HepG2 (cell line): ENCODE results near the gene PTGR3. TPM values are rescaled to one million over a fixed set of nuclear protein-coding genes. Genes with fewer than 3 reads are reported as not detected.

Experiments
- ATAC-seq: fragments of 200-7000 bp; cut with Tn5 transposase; 3 replicates; pipeline ENCODE4 v1.9.1; 2020; ENCODE audit warnings: mild to moderate bottlenecking, moderate library complexity
- BruUV-seq: library from RNA; stranded (reverse); fragments of 400-500 nt; replicated peaks from 2 replicates; lab custom pipeline; 2021; lab: Mats Ljungman, UMichigan
- CTCF ChIA-PET: fragments of 300-600 bp; formaldehyde crosslinking; extraction: SDS; loops from one replicate; lab custom pipeline; 2021; ENCODE audit warnings: low total read pairs, inconsistent platforms, low intra/inter-chr PET ratio; lab: Yijun Ruan, JAX
- POLR2A ChIA-PET: fragments of 350-600 bp; sonication (Branson Sonifier 250); formaldehyde crosslinking; loops from one replicate; lab custom pipeline; 2020; ENCODE audit warnings: antibody characterized with exemption, inconsistent platforms; lab: Yijun Ruan, JAX
- DNase-seq: peaks from one replicate; pipeline ENCODE4 v3.0.0-alpha.2; 2015; ENCODE audit warnings: low spot score
- FAIRE-seq: peaks from 3 replicates; lab custom pipeline; 2011; peaks lifted over from hg19 to GRCh38; lab: Jason Lieb, UNC
- H2AFZ ChIP-seq: one replicate; pipeline ENCODE4 v1.6.1; 2011; ENCODE audit warnings: low read length, inconsistent platforms
- H3K27ac ChIP-seq: fragments of 300-600 bp; 3 replicates; pipeline ENCODE4 v1.8.0; 2011; ENCODE audit warnings: mixed run types, mild to moderate bottlenecking, mixed read lengths, low read length, inconsistent platforms; ENCODE audit not compliant: insufficient read depth; ENCODE audit errors: extremely low read length
- H3K27me3 ChIP-seq, 2 experiments: fragments of 200-600 bp in 1 of 2; 2 replicates in 1 of 2; 3 replicates in 1 of 2; pipeline versions ENCODE4 v1.6.0 to v1.8.0; 2011; ENCODE audit warnings: low read length in 2 of 2, mild to moderate bottlenecking in 2 of 2, moderate library complexity in 2 of 2, inconsistent platforms in 1 of 2; ENCODE audit not compliant: insufficient read depth in 2 of 2, control insufficient read depth in 1 of 2
- H3K36me3 ChIP-seq, 2 experiments: fragments of 200-600 bp in 1 of 2; replicated peaks in 1 of 2; 2 replicates in 1 of 2; 3 replicates in 1 of 2; pipeline versions ENCODE4 v1.5.1 to v1.8.0; 2011; ENCODE audit warnings: low read length in 2 of 2, inconsistent platforms in 1 of 2; ENCODE audit not compliant: insufficient read depth in 2 of 2, control insufficient read depth in 1 of 2
- H3K4me1 ChIP-seq: 2 replicates; pipeline ENCODE4 v1.5.1; 2012; ENCODE audit warnings: low read length, inconsistent platforms; ENCODE audit not compliant: insufficient read depth
- H3K4me2 ChIP-seq: 2 replicates; pipeline ENCODE4 v1.6.0; 2011; ENCODE audit warnings: low read depth, low read length, inconsistent platforms
- H3K4me3 ChIP-seq, 3 experiments: fragments of 200-600 bp in 1 of 3; sonication (generic), shearing (Covaris generic) in 1 of 3; replicated peaks in 1 of 3; 2 replicates each; pipeline ENCODE4 v1.5.1; 2011 to 2016; ENCODE audit warnings: low read length in 3 of 3, inconsistent platforms in 2 of 3, low read depth in 2 of 3, mild to moderate bottlenecking in 2 of 3, control low read depth in 1 of 3, mixed read lengths in 1 of 3; ENCODE audit not compliant: insufficient read depth in 1 of 3
- H3K79me2 ChIP-seq: one replicate; pipeline ENCODE4 v1.6.1; 2011; ENCODE audit warnings: low read length, inconsistent platforms; ENCODE audit not compliant: insufficient read depth
- H3K9ac ChIP-seq: 2 replicates; pipeline ENCODE4 v1.6.0; 2011; ENCODE audit warnings: mild to moderate bottlenecking, low read depth, low read length, inconsistent platforms; ENCODE audit not compliant: insufficient read depth
- H3K9me3 ChIP-seq: 2 replicates; pipeline ENCODE4 v1.5.1; 2012; ENCODE audit warnings: mild to moderate bottlenecking, low read length
- H4K20me1 ChIP-seq: 2 replicates; pipeline ENCODE4 v1.6.0; 2011; ENCODE audit warnings: inconsistent platforms, mild to moderate bottlenecking, low read length, moderate library complexity; ENCODE audit not compliant: insufficient read depth
- ASH2L ChIP-seq: fragments of 300-600, 200-600 bp; sonication (generic); IDR thresholded peaks from 2 replicates; pipeline ENCODE4 v1.7.0; 2017; ENCODE audit warnings: low read depth, mild to moderate bottlenecking, moderate library complexity, mixed read lengths, low read length; ENCODE audit not compliant: insufficient read length
- CBX2 ChIP-seq, 2 experiments: fragments of 200-600 bp in 1 of 2; sonication (generic); formaldehyde crosslinking in 1 of 2; IDR thresholded peaks; 2 replicates each; pipeline versions ENCODE4 v1.7.0 to v1.8.1; 2018 to 2022; ENCODE audit warnings: low read depth in 2 of 2, low read length in 1 of 2, mild to moderate bottlenecking in 1 of 2, missing genetic modification reagents in 1 of 2
- ELF1 ChIP-seq: sonication (generic); formaldehyde crosslinking; IDR thresholded peaks from 2 replicates; pipeline ENCODE4 v1.4.0; 2020; ENCODE audit warnings: missing genetic modification reagents
- ERF ChIP-seq: IDR thresholded peaks from 2 replicates; pipeline ENCODE4 v1.6.1; 2018; ENCODE audit warnings: missing biosample characterization, missing genetic modification reagents
- NPAS2 ChIP-seq: sonication (generic); formaldehyde crosslinking; IDR thresholded peaks from 2 replicates; pipeline ENCODE4 v1.8.0; 2022; ENCODE audit warnings: mild to moderate bottlenecking, missing genetic modification reagents, borderline replicate concordance
- PCBP2 ChIP-seq: fragments of 200-400 bp; formaldehyde crosslinking; optimal IDR thresholded peaks from 2 replicates; pipeline ENCODE3; 2018; ENCODE audit warnings: low read length, low read depth; ENCODE audit not compliant: poor library complexity, severe bottlenecking
- SCMH1 ChIP-seq: sonication (generic); formaldehyde crosslinking; IDR thresholded peaks from 2 replicates; pipeline ENCODE4 v1.9.0; 2021; ENCODE audit warnings: missing genetic modification reagents, mild to moderate bottlenecking, borderline replicate concordance
- TFDP2 ChIP-seq: sonication (generic); formaldehyde crosslinking; IDR thresholded peaks from 2 replicates; pipeline ENCODE4 v1.4.0; 2020; ENCODE audit warnings: missing genetic modification reagents
- UBTF ChIP-seq: sonication (generic); formaldehyde crosslinking; IDR thresholded peaks from 2 replicates; pipeline ENCODE4 v1.4.0; 2020; ENCODE audit warnings: mild to moderate bottlenecking, missing genetic modification reagents
- USF2 ChIP-seq, 2 experiments: sonication (generic) in 1 of 2; formaldehyde crosslinking in 1 of 2; IDR thresholded peaks; 2 replicates each; pipeline versions ENCODE4 v1.5.1 to v1.6.1; 2011 to 2020; ENCODE audit warnings: borderline replicate concordance in 1 of 2, low read depth in 1 of 2, low read length in 1 of 2, mild to moderate bottlenecking in 1 of 2, missing genetic modification reagents in 1 of 2, moderate library complexity in 1 of 2
- ZBTB33 ChIP-seq: sonication (generic); formaldehyde crosslinking; IDR thresholded peaks from 2 replicates; pipeline ENCODE4 v1.4.0; 2020; ENCODE audit warnings: missing genetic modification reagents
- ZNF383 ChIP-seq: sonication (generic); formaldehyde crosslinking; IDR thresholded peaks from 2 replicates; pipeline ENCODE4 v1.4.0; 2020; ENCODE audit warnings: missing genetic modification reagents, mild to moderate bottlenecking, borderline replicate concordance
- ZNF460 ChIP-seq: sonication (generic); formaldehyde crosslinking; IDR thresholded peaks from 2 replicates; pipeline ENCODE4 v1.5.1; 2020; ENCODE audit warnings: missing genetic modification reagents, mild to moderate bottlenecking, borderline replicate concordance
- WGBS: methylation state at CpG from one replicate; pipeline ENCODE4 v1.1.6; 2017; ENCODE audit warnings: low lambda C conversion rate; 5-methylcytosine and 5-hydroxymethylcytosine counted together
- in situ Hi-C: cut with HindIII; loops from 2 replicates; pipeline ENCODE4 v1.10.0; 2017; ENCODE audit warnings: low pct_unique_long_range_greater_than_20kb; ENCODE audit not compliant: extremely low pct_ligation_motif_present
- intact Hi-C: fragments of 100-400 bp; cut with micrococcal nuclease; formaldehyde crosslinking; loops from one replicate; pipeline ENCODE4 v1.10.0; 2022; ENCODE audit not compliant: unreplicated experiment
- polyA plus RNA-seq, 8 experiments: library from polyadenylated mRNA; depleted of rRNA in 3 of 8; stranded (reverse) in 7 of 8; unstranded in 1 of 8; fragments of >200 nt; fragmentation: Illumina TruSeq in 4 of 8; extraction: Trizol in 4 of 8; gene quantifications; 2 replicates each; pipeline versions ENCODE4 v1.2.1 to v1.2.3, GENCODE V29; 2011 to 2016; ENCODE audit warnings: low read depth in 4 of 8, missing spikeins in 1 of 8, mixed read lengths in 1 of 8; ENCODE audit not compliant: insufficient read depth in 1 of 8
- total RNA-seq, 5 experiments: library from RNA; depleted of rRNA; stranded (reverse); fragments of >200 nt; fragmentation: Illumina TruSeq; extraction: Trizol; gene quantifications; 2 replicates each; pipeline ENCODE4 v1.2.3, GENCODE V29; 2016; ENCODE audit warnings: low read depth in 1 of 5

The PTGR3 gene
- total and polyA plus RNA-seq, 2 of the 13 experiments (the other 11 are each of a cell fraction or from before 2014, with no cell fraction given): 11.5 to 25.3 TPM

GRCh38 chr18:75162978-75163377 lies 46.0 kb downstream of the PTGR3 start:
- Histone ChIP-seq H3K27ac (no peak overlapping the region), H3K79me2 (no peaks in the 10 kb centered on the region), H3K27me3 (peaks cover 0 to 32% of the 10 kb centered on the region in 2 experiments; a peak in 4 of 5 replicates), H3K36me3 (no peaks in the 10 kb centered on the region), H3K4me3 (no peak overlapping the region), H3K9ac (no peak overlapping the region), H3K4me1 (peaks cover 13% of the 10 kb centered on the region), H2AFZ (no peak overlapping the region), H3K4me2 (no peak overlapping the region), H3K9me3 (no peaks in the 10 kb centered on the region), H4K20me1 (no peaks in the 10 kb centered on the region)
- ChIA-PET POLR2A (no interaction called here), CTCF (no interaction called here)
- 42% methylated on average over 1 of the region's 4 CpGs for WGBS
- BruUV-seq: no TSS peak
- DNase-seq (no peak), FAIRE-seq (no peak), ATAC-seq (no peak)
- intact Hi-C loops (loop anchor here (5.0 kb wide), 2 partner anchors 44 to 79 kb away; partner anchors contain the start of gene PTGR3), in situ Hi-C loops (loop anchor here (25.0 kb wide), 1 partner anchor 324 kb away; no protein-coding TSS in a partner anchor)
- TF ChIP-seq UBTF (no peak), CBX2 (IDR thresholded peaks at IDR 0.05; ENCODE audit: low read depth, low read length) (no peak), CBX2 (CRISPR knock-in tag; IDR thresholded peaks at IDR 0.05; ENCODE audit: low read depth) (no peak), ZNF383 (CRISPR knock-in tag) (no peak), ZBTB33 (CRISPR knock-in tag) (no peak), TFDP2 (CRISPR knock-in tag) (no peak), ELF1 (CRISPR knock-in tag) (no peak), SCMH1 (CRISPR knock-in tag) (no peak), ASH2L (no peak), ERF (CRISPR knock-in tag) (no peak), NPAS2 (CRISPR knock-in tag) (no peak), USF2 (IDR thresholded peaks at IDR 0.05; ENCODE audit: low read depth, low read length) (no peak), USF2 (CRISPR knock-in tag; IDR thresholded peaks at IDR 0.05; ENCODE audit: borderline replicate concordance) (no peak), ZNF460 (CRISPR knock-in tag) (no peak), PCBP2 (no peak)
